Vagina (tissue), 2 donors: ENCODE measurements around the gene LDB2.

Experiments used
- POLR2A ChIP-seq, 2 donors: fragments of 450-650 bp; IDR thresholded peaks; one replicate each; pipeline ENCODE4 v1.6.1; 2017; ENCODE audit warnings: antibody characterized with exemption in 2 of 2, mild to moderate bottlenecking in 2 of 2, moderate library complexity in 2 of 2
- POLR2AphosphoS5 ChIP-seq, 2 donors: sonication (generic); formaldehyde crosslinking; IDR thresholded peaks; one replicate each; pipeline ENCODE4 v1.9.0; 2017; ENCODE audit warnings: antibody characterized with exemption in 2 of 2, mild to moderate bottlenecking in 2 of 2, low read depth in 1 of 2; ENCODE audit not compliant: insufficient read depth in 1 of 2
- TF ChIP-seq, protein P1 (sequence below), 3 experiments: fragments of 450-650 bp in 2 of 3; fragments of 200-600 bp in 1 of 3; sonication (generic) in 1 of 3; IDR thresholded peaks; one replicate each; pipeline ENCODE4 v1.5.1; 2017 to 2019; ENCODE audit warnings: antibody characterized with exemption in 3 of 3, mild to moderate bottlenecking in 2 of 3, moderate library complexity in 2 of 3

DNA sequence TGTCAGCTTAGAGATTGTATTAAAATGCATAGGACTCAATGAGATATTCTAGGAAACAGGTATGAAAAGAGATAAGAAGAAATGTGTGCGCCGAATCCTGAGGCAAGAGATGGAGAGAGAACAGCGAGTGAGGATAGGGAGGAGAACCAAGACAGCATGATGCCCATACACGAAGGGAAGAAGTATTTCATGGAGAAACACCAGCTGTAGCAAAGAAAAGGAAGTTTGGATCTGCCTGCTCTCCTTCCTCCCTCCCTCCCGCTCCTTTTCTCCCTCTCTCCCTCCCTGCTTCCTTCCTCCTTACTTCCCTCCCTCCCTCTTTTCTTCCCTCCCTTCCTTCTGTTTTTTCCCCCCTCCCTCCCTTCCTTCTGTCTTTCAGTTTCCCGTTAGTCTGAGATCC lies 353.6 kb downstream of the LDB2 start:
- TF ChIP-seq, protein P1, sequence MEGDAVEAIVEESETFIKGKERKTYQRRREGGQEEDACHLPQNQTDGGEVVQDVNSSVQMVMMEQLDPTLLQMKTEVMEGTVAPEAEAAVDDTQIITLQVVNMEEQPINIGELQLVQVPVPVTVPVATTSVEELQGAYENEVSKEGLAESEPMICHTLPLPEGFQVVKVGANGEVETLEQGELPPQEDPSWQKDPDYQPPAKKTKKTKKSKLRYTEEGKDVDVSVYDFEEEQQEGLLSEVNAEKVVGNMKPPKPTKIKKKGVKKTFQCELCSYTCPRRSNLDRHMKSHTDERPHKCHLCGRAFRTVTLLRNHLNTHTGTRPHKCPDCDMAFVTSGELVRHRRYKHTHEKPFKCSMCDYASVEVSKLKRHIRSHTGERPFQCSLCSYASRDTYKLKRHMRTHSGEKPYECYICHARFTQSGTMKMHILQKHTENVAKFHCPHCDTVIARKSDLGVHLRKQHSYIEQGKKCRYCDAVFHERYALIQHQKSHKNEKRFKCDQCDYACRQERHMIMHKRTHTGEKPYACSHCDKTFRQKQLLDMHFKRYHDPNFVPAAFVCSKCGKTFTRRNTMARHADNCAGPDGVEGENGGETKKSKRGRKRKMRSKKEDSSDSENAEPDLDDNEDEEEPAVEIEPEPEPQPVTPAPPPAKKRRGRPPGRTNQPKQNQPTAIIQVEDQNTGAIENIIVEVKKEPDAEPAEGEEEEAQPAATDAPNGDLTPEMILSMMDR (IDR thresholded peaks at IDR 0.05): no peak
- TF ChIP-seq POLR2AphosphoS5 (IDR thresholded peaks at IDR 0.05; ENCODE audit: insufficient read depth in 1 of 2, low read depth in 1 of 2) (no peak), POLR2A (IDR thresholded peaks at IDR 0.05) (no peak)
